AG09309 (cell line): ENCODE data around the gene ATXN7L1.
A peak's percentile ranks its signal among the peaks of the same experiment; 100 is the strongest.
"Not testable (repeated sequence)": the region's sequence is repeated elsewhere in the genome, so short reads cannot be mapped to it uniquely, and the experiment has no call there.

Experiments used
- DNase-seq: peaks from one replicate; pipeline ENCODE4 v3.0.0-alpha.2; 2010; ENCODE audit warnings: low read depth
- H3K4me3 ChIP-seq: 2 replicates; pipeline ENCODE4 v1.5.1; 2011; ENCODE audit warnings: mild to moderate bottlenecking, low read depth, low read length, moderate library complexity; ENCODE audit not compliant: control insufficient read depth
- CTCF ChIP-seq: IDR thresholded peaks from 2 replicates; pipeline ENCODE4 v1.5.1; 2011; ENCODE audit warnings: mild to moderate bottlenecking, low read depth, low read length, inconsistent platforms; ENCODE audit not compliant: insufficient read depth, control insufficient read depth; ENCODE audit errors: missing control alignments

Gene ATXN7L1

GRCh38 chr7:105853931-105854419, 22.4 kb downstream of the ATXN7L1 start:
- DNase-seq = no peak
- H3K4me3 ChIP-seq = no peak overlapping the region
- TF ChIP-seq CTCF = peak; percentile 21

- no peak for DNase-seq
- H3K4me3 ChIP-seq = no peak overlapping the region
- no peak for TF ChIP-seq CTCF
These were observed 25.3 kb downstream of the ATXN7L1 start for GRCh38 chr7:105851064-105851463.

GRCh38 chr7:105849122-105849855, 27.1 kb downstream of the ATXN7L1 start:
- TF ChIP-seq CTCF = no peak
- DNase-seq = no peak
- H3K4me3 ChIP-seq = no peak overlapping the region

- H3K4me3 ChIP-seq = no peak overlapping the region
- no peak for DNase-seq
- no peak for TF ChIP-seq CTCF
These were observed 30.0 kb downstream of the ATXN7L1 start for GRCh38 chr7:105846404-105846803.

GRCh38 chr7:105844681-105845080, 31.7 kb downstream of the ATXN7L1 start:
- not testable (repeated sequence) for H3K4me3 ChIP-seq, DNase-seq

- TF ChIP-seq CTCF = no peak
- no peak for DNase-seq
- no peak overlapping the region for H3K4me3 ChIP-seq
These were observed 34.5 kb downstream of the ATXN7L1 start for GRCh38 chr7:105841866-105842265.

- DNase-seq = no peak
- no peak overlapping the region for H3K4me3 ChIP-seq
- TF ChIP-seq CTCF = no peak
These were observed 35.2 kb downstream of the ATXN7L1 start for GRCh38 chr7:105840981-105841749.
